Mammary microvascular endothelial cell (primary cell): ENCODE measurements around the gene GNE. TPM values are rescaled to one million over a fixed set of nuclear protein-coding genes. Genes with fewer than 3 reads are reported as not detected.

Experiments used
- total RNA-seq: library from RNA; depleted of rRNA; stranded (reverse); fragments of >200 nt; gene quantifications from 2 replicates; pipeline ENCODE4 v1.2.3, GENCODE V29; 2015

GNE gene, protein sequence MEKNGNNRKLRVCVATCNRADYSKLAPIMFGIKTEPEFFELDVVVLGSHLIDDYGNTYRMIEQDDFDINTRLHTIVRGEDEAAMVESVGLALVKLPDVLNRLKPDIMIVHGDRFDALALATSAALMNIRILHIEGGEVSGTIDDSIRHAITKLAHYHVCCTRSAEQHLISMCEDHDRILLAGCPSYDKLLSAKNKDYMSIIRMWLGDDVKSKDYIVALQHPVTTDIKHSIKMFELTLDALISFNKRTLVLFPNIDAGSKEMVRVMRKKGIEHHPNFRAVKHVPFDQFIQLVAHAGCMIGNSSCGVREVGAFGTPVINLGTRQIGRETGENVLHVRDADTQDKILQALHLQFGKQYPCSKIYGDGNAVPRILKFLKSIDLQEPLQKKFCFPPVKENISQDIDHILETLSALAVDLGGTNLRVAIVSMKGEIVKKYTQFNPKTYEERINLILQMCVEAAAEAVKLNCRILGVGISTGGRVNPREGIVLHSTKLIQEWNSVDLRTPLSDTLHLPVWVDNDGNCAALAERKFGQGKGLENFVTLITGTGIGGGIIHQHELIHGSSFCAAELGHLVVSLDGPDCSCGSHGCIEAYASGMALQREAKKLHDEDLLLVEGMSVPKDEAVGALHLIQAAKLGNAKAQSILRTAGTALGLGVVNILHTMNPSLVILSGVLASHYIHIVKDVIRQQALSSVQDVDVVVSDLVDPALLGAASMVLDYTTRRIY
- 15.5 and 18.8 TPM in 2 replicates for total RNA-seq

DNA sequence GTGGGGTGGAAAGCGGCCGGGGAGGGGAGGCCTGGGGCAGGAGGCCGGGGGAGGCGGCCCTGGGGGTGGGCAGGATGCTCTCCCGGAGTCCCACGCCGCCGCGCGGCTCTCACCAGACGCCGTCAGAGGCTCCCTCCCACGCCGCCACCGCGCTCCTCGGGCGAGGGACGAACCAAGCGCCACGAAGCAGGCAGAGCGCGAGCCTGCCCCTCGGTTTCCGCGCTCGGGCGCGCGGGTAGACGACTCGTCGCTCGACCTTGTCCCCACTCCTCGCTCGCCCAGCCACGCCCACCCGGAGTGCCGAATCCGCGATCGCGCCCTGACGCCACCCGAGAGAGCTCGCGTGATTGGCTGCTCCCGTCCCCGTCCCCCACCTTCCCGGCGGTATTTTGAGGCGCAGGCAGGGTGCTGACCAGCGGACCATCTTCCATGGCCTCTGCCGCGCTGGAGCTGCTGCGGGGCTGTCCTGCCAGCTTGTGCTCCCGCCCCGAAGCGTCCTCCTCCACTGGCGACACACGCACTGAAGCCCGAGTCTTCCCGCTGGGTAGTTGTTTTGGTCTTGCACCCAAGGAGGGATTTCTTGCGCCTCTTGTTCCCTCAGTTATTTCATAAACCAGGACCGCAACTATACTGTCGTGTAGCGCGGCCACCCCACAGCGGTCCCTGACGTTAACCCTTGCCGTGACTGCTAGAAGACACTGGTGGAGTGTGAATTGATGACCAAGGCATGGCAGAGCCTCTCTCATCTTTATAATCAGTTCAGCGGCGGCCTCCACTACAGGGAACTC is at the start of gene GNE:
Gene GNE (minus strand): TSS at position 241 of the 788 bp plus-strand sequence. CDS start 9,093 bp downstream, outside the sequence.

GRCh38 chr9:36190388-36191289 is 67.6 kb downstream of the GNE start, which contains the start of gene CLTA:
TSS of gene CLTA (plus strand) at chr9:36190921. CDS start at chr9:36191057, 136 bp downstream.

DNA sequence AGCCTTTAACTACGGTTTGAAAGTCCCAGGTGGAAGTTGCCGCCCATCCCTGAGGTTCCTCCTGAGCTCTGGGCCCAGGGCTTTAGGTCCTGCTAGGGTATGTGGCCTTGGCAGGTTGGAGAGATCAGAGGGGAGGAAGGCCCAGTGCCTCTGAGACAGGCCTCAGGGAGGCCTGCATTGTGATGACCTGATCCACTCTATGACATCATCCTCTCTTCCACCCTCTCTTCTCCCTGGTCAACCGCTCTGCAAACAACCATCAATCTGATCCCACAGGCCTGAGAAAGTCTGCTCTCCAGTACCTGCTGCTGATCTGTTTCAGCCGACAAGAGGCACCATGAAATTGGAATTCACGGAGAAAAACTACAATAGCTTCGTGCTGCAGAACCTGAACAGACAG is 89.1 kb downstream of the GNE start, which contains the start of gene CCIN:
Gene CCIN (plus strand): TSS at position 223 of the 400 bp plus-strand sequence. CDS start 115 bp downstream, at position 338.

Other genes starting within 250 kb of the GNE start
- gene RECK, start 221.5 kb downstream of the GNE start, total RNA-seq, result 9.1 and 10.6 TPM in 2 replicates
- gene GLIPR2, start 121.7 kb downstream of the GNE start, total RNA-seq, result 26.0 and 29.0 TPM in 2 replicates
- gene CCIN, start 89.1 kb downstream of the GNE start, total RNA-seq, result 0.15 and 0.60 TPM in 2 replicates
- 457 and 505 TPM in 2 replicates for gene CLTA, start 67.5 kb downstream of the GNE start, total RNA-seq
- 18.9 and 19.0 TPM in 2 replicates for gene RNF38, start 141.8 kb upstream of the GNE start, total RNA-seq